GM04504 (cell line): ENCODE results near the gene GRHPR.
"Not testable (repeated sequence)": the region's sequence is repeated elsewhere in the genome, so short reads cannot be mapped to it uniquely, and the experiment has no call there.

Experiments
- DNase-seq: peaks from one replicate; pipeline ENCODE4 v3.0.0-alpha.2; 2012; ENCODE audit warnings: low read depth

The GRHPR gene

GRCh38 chr9:37423508-37423907, 1.0 kb downstream of the GRHPR start:
- DNase-seq = no peak

GRCh38 chr9:37424204-37424685, 1.7 kb downstream of the GRHPR start:
- no peak for DNase-seq

- DNase-seq = no peak
These were observed 2.3 kb downstream of the GRHPR start for GRCh38 chr9:37424686-37425297.

GRCh38 chr9:37425298-37425752, 2.8 kb downstream of the GRHPR start:
- DNase-seq = no peak

GRCh38 chr9:37426431-37426830, 3.9 kb downstream of the GRHPR start:
- DNase-seq = not testable (repeated sequence)

GRCh38 chr9:37426846-37427245, 4.3 kb downstream of the GRHPR start:
- DNase-seq = no peak

GRCh38 chr9:37428345-37428744, 5.8 kb downstream of the GRHPR start:
- DNase-seq = no peak

- no peak for DNase-seq
These were observed 7.2 kb downstream of the GRHPR start for GRCh38 chr9:37429441-37430285.

GRCh38 chr9:37430841-37431597, 8.5 kb downstream of the GRHPR start:
- no peak for DNase-seq

- DNase-seq = no peak
These were observed 9.5 kb downstream of the GRHPR start for GRCh38 chr9:37432020-37432419.

GRCh38 chr9:37433867-37434371, 11.4 kb downstream of the GRHPR start:
- DNase-seq = no peak

- DNase-seq = no peak
These were observed 14.0 kb downstream of the GRHPR start for GRCh38 chr9:37436540-37436939.

- DNase-seq = no peak
These were observed 14.5 kb downstream of the GRHPR start for GRCh38 chr9:37437010-37437409.

- no peak for DNase-seq
These were observed 15.1 kb downstream of the GRHPR start for GRCh38 chr9:37437621-37438020.

GRCh38 chr9:37438359-37438758, 15.9 kb downstream of the GRHPR start:
- no peak for DNase-seq

GRCh38 chr9:37441776-37442370, 19.4 kb downstream of the GRHPR start:
- DNase-seq = no peak

- no peak for DNase-seq
These were observed 20.1 kb downstream of the GRHPR start for GRCh38 chr9:37442556-37442955.

GRCh38 chr9:37443566-37443965, 21.1 kb downstream of the GRHPR start:
- DNase-seq = no peak

- no peak for DNase-seq
These were observed 22.4 kb downstream of the GRHPR start for GRCh38 chr9:37444890-37445289.

GRCh38 chr9:37445832-37446231, 23.3 kb downstream of the GRHPR start:
- no peak for DNase-seq

GRCh38 chr9:37446401-37446800, 23.9 kb downstream of the GRHPR start:
- no peak for DNase-seq

GRCh38 chr9:37447111-37447510, 24.6 kb downstream of the GRHPR start:
- DNase-seq = no peak
